ENCODE data around the gene PTGDR2. TPM values are rescaled to one million over a fixed set of nuclear protein-coding genes. Genes with fewer than 3 reads are reported as not detected.

PTGDR2 gene
- total RNA-seq, 2 experiments from 2014 or later, result 3.3 to 3.4 TPM

- H3K9me3 Mint-ChIP-seq (ENCODE audit: insufficient read depth), result no peaks in the 10 kb centered on the region
- H3K4me1 Mint-ChIP-seq (ENCODE audit: low read depth), result peaks cover 86% of the 10 kb centered on the region
- POLR2A ChIA-PET, result interaction anchor here (0.7 to 1.3 kb wide), 3 partner anchors 12 to 30 kb away, joined by 3 to 4 read pairs (median 3); no protein-coding TSS in a partner anchor
- H3K4me3 Mint-ChIP-seq, result peak within 1 kb of the TSS; percentile 61
- DNase-seq (no peak), ATAC-seq (no peak)
- H3K36me3 Mint-ChIP-seq (ENCODE audit: low read depth), result peaks cover 4% of the 10 kb centered on the region
- peak within 1 kb of the TSS; percentile 87 for H3K27ac Mint-ChIP-seq
- H3K27me3 Mint-ChIP-seq (ENCODE audit: low read depth), result peaks cover 2% of the 10 kb centered on the region
- CTCF ChIA-PET, result interaction anchor here (1.0 to 12.6 kb wide), 5 partner anchors 11 to 37 kb away, joined by 3 to 122 read pairs (median 12); partner anchors contain the start of gene PTGDR2
These were observed 11.4 kb upstream of the PTGDR2 start, which contains the start of gene ZP1 for GRCh38 chr11:60866911-60867870. Gene ZP1 (plus strand): TSS chr11:60867542. CDS start chr11:60867562, 20 bp downstream.

DNA sequence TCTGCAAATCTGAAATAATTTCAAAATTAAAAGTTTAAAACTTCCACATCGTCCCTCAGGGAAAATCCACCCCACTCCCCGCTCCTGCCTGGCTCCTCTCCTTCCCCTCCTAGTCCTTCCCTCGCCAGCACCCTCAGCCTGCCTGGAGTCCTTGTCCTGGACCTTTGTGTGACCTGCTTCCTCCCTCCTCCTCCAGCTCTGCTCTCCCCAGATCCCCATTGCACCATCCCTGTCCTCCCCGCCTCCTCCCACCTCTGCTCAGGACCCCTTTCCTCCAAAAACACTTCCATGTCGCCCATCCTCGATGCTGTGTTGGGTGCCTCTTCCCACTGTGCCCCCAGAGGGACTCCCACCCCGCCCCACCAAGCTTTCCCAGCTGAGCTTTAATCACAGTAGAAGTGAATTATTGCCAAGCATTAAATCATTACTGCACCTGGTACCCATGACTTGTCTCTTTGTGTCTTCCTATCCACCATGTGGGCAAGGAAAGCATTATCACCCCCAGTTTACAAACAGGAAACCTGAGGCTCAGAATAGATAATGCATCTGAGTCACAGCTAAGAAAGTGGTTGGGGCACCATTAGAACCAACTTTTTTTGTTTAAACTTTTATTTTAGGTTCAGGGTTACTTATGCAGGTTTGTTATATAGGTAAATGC is 9.2 kb upstream of the PTGDR2 start:
- DNase-seq, result no peak
- H3K27ac Mint-ChIP-seq, result peak overlapping the region; percentile 16
- no peak for ATAC-seq
- POLR2A ChIA-PET, result interaction anchor here (0.9 to 1.6 kb wide), 2 partner anchors 10 to 22 kb away, joined by 3 to 5 read pairs; partner anchors contain the start of gene PTGDR2
- peaks cover 2% of the 10 kb centered on the region for H3K27me3 Mint-ChIP-seq (ENCODE audit: low read depth)
- no peak overlapping the region for H3K4me3 Mint-ChIP-seq
- peaks cover 73% of the 10 kb centered on the region for H3K4me1 Mint-ChIP-seq (ENCODE audit: low read depth)
- CTCF ChIA-PET, result interaction anchor here (0.6 to 9.9 kb wide), 6 partner anchors 23 to 265 kb away, joined by 3 to 86 read pairs (median 5); no protein-coding TSS in a partner anchor
- no peaks in the 10 kb centered on the region for H3K9me3 Mint-ChIP-seq (ENCODE audit: insufficient read depth)
- H3K36me3 Mint-ChIP-seq (ENCODE audit: low read depth), result peaks cover 4% of the 10 kb centered on the region

DNA sequence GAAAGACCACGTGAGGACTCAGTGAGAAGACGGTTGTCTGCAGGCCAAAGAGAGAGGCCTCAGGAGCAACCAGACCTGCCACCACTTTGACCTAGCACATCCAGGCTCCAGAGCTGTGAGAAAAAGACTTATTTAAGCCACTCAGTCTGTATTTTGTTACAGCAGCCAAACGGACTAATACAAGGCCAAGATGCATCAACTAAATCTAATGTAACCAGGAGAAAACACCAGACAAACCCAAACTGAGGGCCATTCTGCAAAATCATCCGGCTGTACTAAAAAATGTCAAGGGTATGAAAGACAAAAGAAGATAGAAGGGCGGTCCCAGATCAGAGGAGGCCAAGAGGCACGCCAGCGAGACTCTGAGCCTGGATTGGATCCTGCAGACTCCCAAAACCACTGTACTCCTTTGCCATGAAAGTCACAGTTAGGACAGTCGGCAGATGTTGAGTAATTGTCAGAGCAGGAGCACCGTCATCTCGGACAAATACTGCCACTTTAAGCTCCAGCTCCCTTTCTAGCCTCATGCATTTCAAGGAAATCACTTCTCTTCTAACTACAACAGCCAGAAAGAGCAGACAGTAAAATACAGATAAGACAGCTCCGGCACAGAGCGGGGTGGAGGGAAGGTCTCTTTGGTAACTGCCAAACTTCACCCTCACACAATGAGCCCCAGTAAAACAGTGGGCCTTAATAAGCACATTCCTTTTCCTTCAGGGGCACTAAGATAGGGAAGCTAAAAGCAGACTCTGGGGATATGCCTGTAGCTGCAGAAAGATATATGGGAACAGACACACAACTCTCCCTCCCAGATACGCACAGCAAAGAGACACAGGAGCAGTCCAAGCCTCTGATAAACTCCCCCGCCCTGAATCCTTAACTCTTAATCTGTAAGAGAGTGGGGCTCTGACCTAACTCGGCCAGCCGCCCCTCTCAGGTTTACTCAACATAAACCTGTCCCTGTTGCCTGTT is 8.1 kb upstream of the PTGDR2 start:
- H3K27ac Mint-ChIP-seq, result no peak overlapping the region
- POLR2A ChIA-PET, result no interaction called here

DNA sequence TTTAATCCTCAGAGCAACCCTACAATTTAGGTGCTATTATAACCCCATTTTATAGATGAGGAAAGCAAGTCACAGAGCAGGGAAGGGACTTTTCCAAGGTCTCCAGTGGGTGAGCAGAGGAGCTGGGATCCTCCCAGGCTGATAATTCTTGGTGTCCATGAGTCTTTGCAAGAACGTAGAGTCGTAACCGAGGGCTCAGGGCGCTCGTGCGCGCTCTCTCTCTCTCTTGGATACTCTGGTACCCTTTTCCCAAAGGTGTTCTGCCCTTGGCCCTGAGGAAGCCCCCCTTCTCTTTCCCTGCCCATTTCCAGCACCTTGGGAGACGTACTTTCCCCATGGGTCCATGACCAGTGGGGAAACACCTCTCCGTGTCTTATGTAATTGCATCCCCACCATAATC is 6.4 kb upstream of the PTGDR2 start:
- CTCF ChIA-PET, result interaction anchor here (1.5 to 2.2 kb wide), 2 partner anchors 9 to 31 kb away, joined by 6 read pairs; no protein-coding TSS in a partner anchor
- Mint-ChIP-seq H3K36me3 (ENCODE audit: low read depth) (peaks cover 2% of the 10 kb centered on the region), H3K27ac (no peak overlapping the region), H3K4me3 (no peak overlapping the region), H3K9me3 (ENCODE audit: insufficient read depth) (no peaks in the 10 kb centered on the region), H3K4me1 (ENCODE audit: low read depth) (peaks cover 73% of the 10 kb centered on the region), H3K27me3 (ENCODE audit: low read depth) (peaks cover 2% of the 10 kb centered on the region)
- ATAC-seq (no peak), DNase-seq (no peak)
- POLR2A ChIA-PET, result no interaction called here

More for the DNA sequence above, 8.1 kb upstream of the PTGDR2 start:
- CTCF ChIA-PET, result interaction anchor here (1.0 to 3.3 kb wide), 4 partner anchors 8 to 26 kb away, joined by 3 to 11 read pairs (median 6); no protein-coding TSS in a partner anchor
- ATAC-seq, result no peak
- Mint-ChIP-seq H3K4me3 (no peak overlapping the region), H3K36me3 (ENCODE audit: low read depth) (peaks cover 2% of the 10 kb centered on the region), H3K9me3 (ENCODE audit: insufficient read depth) (no peaks in the 10 kb centered on the region), H3K4me1 (ENCODE audit: low read depth) (peaks cover 71% of the 10 kb centered on the region), H3K27me3 (ENCODE audit: low read depth) (peaks cover 2% of the 10 kb centered on the region)
- no peak for DNase-seq

DNA sequence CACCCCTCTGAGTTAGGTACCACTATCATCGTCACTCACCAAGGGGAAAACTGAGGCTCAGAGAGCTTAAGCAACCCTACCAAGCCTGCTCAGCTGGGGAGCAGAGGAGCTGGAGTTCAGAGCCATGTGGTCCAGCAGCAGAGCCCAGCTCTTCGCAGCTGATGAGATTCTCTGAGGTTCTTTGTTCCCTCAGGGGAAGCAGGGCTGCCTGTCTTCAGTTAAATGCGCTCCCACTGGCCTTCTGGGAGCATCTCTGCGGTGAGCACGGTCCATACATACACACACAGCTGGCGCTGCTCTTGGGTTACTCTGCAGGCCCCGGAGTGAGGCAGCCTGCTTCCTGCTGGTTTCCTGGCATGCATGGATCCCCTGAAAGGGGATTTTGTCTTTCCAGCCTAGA is 5.2 kb upstream of the PTGDR2 start:
- ATAC-seq (no peak), DNase-seq (no peak)
- H3K9me3 Mint-ChIP-seq (ENCODE audit: insufficient read depth), result no peaks in the 10 kb centered on the region
- POLR2A ChIA-PET, result no interaction called here
- CTCF ChIA-PET, result interaction anchor here (1.0 to 2.2 kb wide), 3 partner anchors 10 to 30 kb away, joined by 3 to 6 read pairs (median 3); no protein-coding TSS in a partner anchor
- H3K4me3 Mint-ChIP-seq, result no peak overlapping the region
- H3K27me3 Mint-ChIP-seq (ENCODE audit: low read depth), result peaks cover 2% of the 10 kb centered on the region
- H3K4me1 Mint-ChIP-seq (ENCODE audit: low read depth), result peaks cover 71% of the 10 kb centered on the region
- peaks cover 2% of the 10 kb centered on the region for H3K36me3 Mint-ChIP-seq (ENCODE audit: low read depth)
- no peak overlapping the region for H3K27ac Mint-ChIP-seq

- H3K4me3 Mint-ChIP-seq, result no peak overlapping the region
- peak overlapping the region; percentile 57 for H3K27ac Mint-ChIP-seq
- CTCF ChIA-PET, result interaction anchor here (2.2 kb wide), 1 partner anchor 29 kb away, joined by 6 read pairs; no protein-coding TSS in a partner anchor
These were observed 4.0 kb upstream of the PTGDR2 start for GRCh38 chr11:60859616-60860250.

DNA sequence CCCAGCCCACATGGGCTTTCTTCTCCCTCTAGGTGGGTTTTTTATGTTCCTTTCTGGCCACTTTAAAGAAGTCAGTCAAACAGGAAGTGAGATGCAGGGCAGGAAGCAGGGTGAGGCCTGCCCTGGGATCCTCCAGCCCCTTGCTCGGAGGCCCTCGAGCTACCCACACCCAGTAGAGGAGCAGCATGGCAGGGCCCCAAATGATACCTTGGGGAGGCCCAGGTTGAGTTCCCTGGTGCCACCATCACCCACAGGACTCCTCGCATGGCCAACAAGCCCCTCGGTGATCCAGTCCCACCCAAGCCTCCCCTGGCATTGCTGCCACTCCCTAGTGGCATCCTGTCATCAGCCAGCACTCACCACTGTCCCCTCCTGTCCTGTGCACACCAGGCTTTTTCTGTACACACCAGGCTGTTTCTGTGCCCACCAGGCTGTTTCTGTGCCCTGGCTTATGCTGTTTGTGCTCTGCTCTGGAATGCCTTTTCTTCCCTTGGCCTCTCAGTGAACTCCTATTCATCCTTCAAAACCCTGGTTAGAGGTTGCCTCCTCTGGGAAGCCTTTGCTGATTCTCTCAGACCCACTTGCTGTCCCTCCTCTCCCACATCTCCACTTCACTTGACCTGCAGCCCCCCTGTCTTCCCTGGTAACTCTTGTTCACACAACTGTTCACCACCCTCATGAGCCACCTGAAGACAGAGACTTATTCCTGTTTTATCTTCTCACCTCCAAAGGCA is 3.1 kb upstream of the PTGDR2 start:
- DNase-seq, result peak; percentile 54
- H3K27me3 Mint-ChIP-seq (ENCODE audit: low read depth), result no peaks in the 10 kb centered on the region
- ChIA-PET POLR2A (no interaction called here), CTCF (interaction anchor here (0.6 to 2.3 kb wide), 3 partner anchors 12 to 29 kb away, joined by 4 to 6 read pairs (median 5); no protein-coding TSS in a partner anchor)
- H3K4me1 Mint-ChIP-seq (ENCODE audit: low read depth), result peaks cover 74% of the 10 kb centered on the region
- peak overlapping the region; percentile 4 for H3K4me3 Mint-ChIP-seq
- no peaks in the 10 kb centered on the region for H3K36me3 Mint-ChIP-seq (ENCODE audit: low read depth)
- no peaks in the 10 kb centered on the region for H3K9me3 Mint-ChIP-seq (ENCODE audit: insufficient read depth)
- ATAC-seq, result peak; percentile 78
- H3K27ac Mint-ChIP-seq, result peak overlapping the region; percentile 74

More at GRCh38 chr11:60859616-60860250, 4.0 kb upstream of the PTGDR2 start:
- DNase-seq (no peak), ATAC-seq (no peak)
- H3K27me3 Mint-ChIP-seq (ENCODE audit: low read depth), result no peaks in the 10 kb centered on the region
- POLR2A ChIA-PET, result no interaction called here
- H3K4me1 Mint-ChIP-seq (ENCODE audit: low read depth), result peaks cover 74% of the 10 kb centered on the region
- no peaks in the 10 kb centered on the region for H3K9me3 Mint-ChIP-seq (ENCODE audit: insufficient read depth)
- H3K36me3 Mint-ChIP-seq (ENCODE audit: low read depth), result no peaks in the 10 kb centered on the region

DNA sequence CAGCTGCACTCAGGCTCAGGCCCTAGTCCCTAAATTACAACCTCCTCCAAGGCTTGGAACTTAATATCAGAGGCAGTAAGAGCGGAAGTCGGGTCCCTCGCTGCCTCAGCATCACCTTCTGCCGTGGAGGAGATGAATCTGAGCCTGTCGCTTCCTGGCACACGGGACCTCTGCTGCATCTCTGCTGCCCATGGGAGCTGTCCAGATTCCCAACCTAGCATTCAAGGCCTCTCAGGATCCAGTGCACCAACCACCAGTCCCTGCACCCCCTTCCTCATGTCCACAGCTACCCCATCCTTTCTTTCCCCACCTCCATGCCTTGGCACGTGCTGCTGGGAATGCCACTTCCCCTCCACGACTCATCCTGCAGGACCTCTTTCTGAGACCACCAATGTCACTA is 2.5 kb upstream of the PTGDR2 start:
- Mint-ChIP-seq H3K36me3 (ENCODE audit: low read depth) (peaks cover under 1% of the 10 kb centered on the region), H3K27ac (peak overlapping the region; percentile 74), H3K9me3 (ENCODE audit: insufficient read depth) (no peaks in the 10 kb centered on the region), H3K4me3 (peak overlapping the region; percentile 4), H3K4me1 (ENCODE audit: low read depth) (peaks cover 68% of the 10 kb centered on the region), H3K27me3 (ENCODE audit: low read depth) (no peaks in the 10 kb centered on the region)
- POLR2A ChIA-PET, result no interaction called here
- no peak for ATAC-seq
- DNase-seq, result no peak
- CTCF ChIA-PET, result interaction anchor here (1.7 to 3.5 kb wide), 3 partner anchors 13 to 29 kb away, joined by 5 to 22 read pairs (median 6); no protein-coding TSS in a partner anchor

GRCh38 chr11:60857378-60858232 is 1.9 kb upstream of the PTGDR2 start:
- Mint-ChIP-seq H3K4me3 (no peak overlapping the region), H3K27ac (peak overlapping the region; percentile 74), H3K9me3 (ENCODE audit: insufficient read depth) (no peaks in the 10 kb centered on the region), H3K36me3 (ENCODE audit: low read depth) (peaks cover 3% of the 10 kb centered on the region), H3K27me3 (ENCODE audit: low read depth) (no peaks in the 10 kb centered on the region), H3K4me1 (ENCODE audit: low read depth) (peaks cover 65% of the 10 kb centered on the region)
- ChIA-PET POLR2A (no interaction called here), CTCF (interaction anchor here (1.7 to 3.5 kb wide), 3 partner anchors 13 to 30 kb away, joined by 5 to 22 read pairs (median 6); no protein-coding TSS in a partner anchor)
- no peak for ATAC-seq
- no peak for DNase-seq

All from activated CD8-positive, alpha-beta T cell treated with anti-CD3 and anti-CD28 coated beads, Interleukin-2, amount 10 ng/mL, durations not matched to agents 7 days and 5 days (primary cell).